T-helper 22 cell (primary cell): ENCODE data around the gene LAMB1.

Source experiments
- DNase-seq: peaks from one replicate; pipeline ENCODE4 v3.0.0-alpha.2; 2020; ENCODE audit warnings: low read depth

The LAMB1 gene

GRCh38 chr7:107998660-107999480 lies 4.1 kb downstream of the LAMB1 start:
- no peak for DNase-seq

GRCh38 chr7:107998150-107998549 lies 4.8 kb downstream of the LAMB1 start:
- DNase-seq = no peak

GRCh38 chr7:107996072-107996882 lies 6.7 kb downstream of the LAMB1 start:
- no peak for DNase-seq

- DNase-seq = no peak
Observed at GRCh38 chr7:107995184-107996071, 7.5 kb downstream of the LAMB1 start.

- no peak for DNase-seq
Observed at GRCh38 chr7:107994421-107995030, 8.4 kb downstream of the LAMB1 start.

- DNase-seq = no peak
Observed at GRCh38 chr7:107993891-107994291, 9.1 kb downstream of the LAMB1 start.

GRCh38 chr7:107989618-107990373 lies 13.2 kb downstream of the LAMB1 start:
- no peak for DNase-seq

- DNase-seq = no peak
Observed at GRCh38 chr7:107982918-107983389, 20.0 kb downstream of the LAMB1 start.

- no peak for DNase-seq
Observed at GRCh38 chr7:107982042-107982840, 20.7 kb downstream of the LAMB1 start.

GRCh38 chr7:107981466-107981865 lies 21.5 kb downstream of the LAMB1 start:
- no peak for DNase-seq

- DNase-seq = no peak
Observed at GRCh38 chr7:107980671-107981190, 22.2 kb downstream of the LAMB1 start.

GRCh38 chr7:107980171-107980570 lies 22.8 kb downstream of the LAMB1 start:
- DNase-seq = no peak

GRCh38 chr7:107978815-107979408 lies 24.0 kb downstream of the LAMB1 start:
- DNase-seq = no peak

- no peak for DNase-seq
Observed at GRCh38 chr7:107977048-107977447, 25.9 kb downstream of the LAMB1 start.

- DNase-seq = no peak
Observed at GRCh38 chr7:107976620-107977019, 26.3 kb downstream of the LAMB1 start.

GRCh38 chr7:107975394-107976013 lies 27.5 kb downstream of the LAMB1 start:
- no peak for DNase-seq

- no peak for DNase-seq
Observed at GRCh38 chr7:107973861-107974260, 29.1 kb downstream of the LAMB1 start.

GRCh38 chr7:107972941-107973376 lies 30.0 kb downstream of the LAMB1 start:
- no peak for DNase-seq

- DNase-seq = no peak
Observed at GRCh38 chr7:107972075-107972482, 30.9 kb downstream of the LAMB1 start.
